OCI-LY7 (cell line): Measurements from ENCODE around the gene SP7. TPM values are rescaled to one million over a fixed set of nuclear protein-coding genes. Genes with fewer than 3 reads are reported as not detected.

Experiments used
- BruUV-seq: library from RNA; stranded (reverse); fragments of 400-500 nt; replicated peaks from 2 replicates; lab custom pipeline; 2021; lab: Mats Ljungman, UMichigan
- CTCF ChIA-PET: fragments of 300-600 bp; sonication (Branson Sonifier 250); formaldehyde crosslinking; loops from one replicate; lab custom pipeline; 2022; ENCODE audit warnings: antibody characterized with exemption; ENCODE audit not compliant: unreplicated experiment; lab: Charles Lee
- POLR2A ChIA-PET: fragments of 300-600 bp; sonication (Branson Sonifier 250); formaldehyde crosslinking; loops from one replicate; lab custom pipeline; 2022; ENCODE audit warnings: antibody characterized with exemption; lab: Charles Lee
- DNase-seq: peaks from one replicate; pipeline ENCODE4 v3.0.0-alpha.2; 2015; ENCODE audit warnings: low spot score
- H2AFZ ChIP-seq: fragments of 200-600 bp; sonication (generic), shearing (Covaris generic); 2 replicates; pipeline ENCODE4 v1.6.1; 2014; ENCODE audit warnings: mild to moderate bottlenecking, antibody characterized with exemption, low read length, moderate library complexity
- H3K27ac ChIP-seq: fragments of 200-600 bp; sonication (generic); 2 replicates; pipeline ENCODE4 v1.5.1; 2014; ENCODE audit warnings: mixed run types, low read depth, mild to moderate bottlenecking, moderate library complexity, low read length, inconsistent platforms; ENCODE audit not compliant: poor library complexity, severe bottlenecking
- H3K36me3 ChIP-seq: fragments of 200-600 bp; sonication (generic); 2 replicates; pipeline ENCODE4 v1.6.1; 2014; ENCODE audit warnings: mild to moderate bottlenecking, antibody characterized with exemption, low read length, moderate library complexity, mixed read lengths; ENCODE audit not compliant: insufficient read depth
- H3K4me1 ChIP-seq: fragments of 200-600 bp; sonication (generic); 2 replicates; pipeline ENCODE4 v1.5.1; 2014; ENCODE audit warnings: mild to moderate bottlenecking, low read length; ENCODE audit not compliant: insufficient read depth, poor library complexity, severe bottlenecking
- H3K4me2 ChIP-seq: fragments of 200-600 bp; sonication (generic); 2 replicates; pipeline ENCODE4 v1.6.1; 2014; ENCODE audit warnings: mild to moderate bottlenecking, low read length
- H3K4me3 ChIP-seq: fragments of 200-600 bp; sonication (generic); 2 replicates; pipeline ENCODE4 v1.5.1; 2014; ENCODE audit warnings: mild to moderate bottlenecking, low read depth, low read length; ENCODE audit not compliant: poor library complexity, severe bottlenecking
- H3K79me2 ChIP-seq: fragments of 200-600 bp; sonication (generic); 2 replicates; pipeline ENCODE4 v1.6.1; 2016; ENCODE audit warnings: low read depth, mild to moderate bottlenecking, low read length, moderate library complexity, mixed read lengths; ENCODE audit not compliant: insufficient read depth
- H3K9me2 ChIP-seq: fragments of 200-600 bp; sonication (generic); 2 replicates; pipeline ENCODE4 v1.6.1; 2016; ENCODE audit warnings: mild to moderate bottlenecking, low read length, mixed read lengths; ENCODE audit not compliant: insufficient read depth
- H3K9me3 ChIP-seq: fragments of 200-600 bp; sonication (generic); 2 replicates; pipeline ENCODE4 v1.6.1; 2014; ENCODE audit warnings: mild to moderate bottlenecking, mixed run types, low read length, mixed read lengths
- H4K20me1 ChIP-seq: fragments of 200-600 bp; sonication (generic); 2 replicates; pipeline ENCODE4 v1.6.1; 2014; ENCODE audit warnings: mild to moderate bottlenecking, antibody characterized with exemption, low read length, moderate library complexity, mixed read lengths; ENCODE audit not compliant: insufficient read depth
- CTCF ChIP-seq: fragments of 200-600 bp; sonication (generic); conservative IDR thresholded peaks from 2 replicates; pipeline ENCODE4 v1.5.1; 2014; ENCODE audit warnings: mild to moderate bottlenecking, antibody characterized with exemption, low read length, moderate library complexity, mixed read lengths
- EZH2phosphoT487 ChIP-seq: fragments of 200-600 bp; sonication (generic); IDR thresholded peaks from 2 replicates; pipeline ENCODE4 v1.6.1; 2018; ENCODE audit warnings: low read depth, borderline replicate concordance, mild to moderate bottlenecking, mixed run types, antibody characterized with exemption, low read length, moderate library complexity, mixed read lengths
- intact Hi-C: fragments of 100-400 bp; cut with micrococcal nuclease; formaldehyde crosslinking; loops from one replicate; pipeline ENCODE4 v1.10.0; 2022; ENCODE audit not compliant: unreplicated experiment
- total RNA-seq, 2 experiments: library from RNA; depleted of rRNA in 1 of 2; stranded (reverse); fragments of >200 nt in 1 of 2; shearing (Covaris generic) in 1 of 2; gene quantifications; 2 replicates each; pipeline ENCODE4 v1.2.3, GENCODE V29; 2014 to 2022

Gene SP7
- total RNA-seq, 2 experiments from 2014 or later, result 0.16 to 0.27 TPM

- Histone ChIP-seq H2AFZ (peak within 1 kb of the TSS; percentile 85), H4K20me1 (peaks cover 16% of the 10 kb centered on the region; the same call in 1 of the 2 replicates), H3K4me3 (peak within 1 kb of the TSS; percentile 86), H3K36me3 (peaks cover 38% of the 10 kb centered on the region), H3K27ac (peak within 1 kb of the TSS; percentile 77), H3K9me2 (no peaks in the 10 kb centered on the region), H3K4me2 (peak within 1 kb of the TSS; percentile 81), H3K9me3 (no peaks in the 10 kb centered on the region), H3K4me1 (peaks cover 45% of the 10 kb centered on the region), H3K79me2 (peaks cover 44% of the 10 kb centered on the region)
- BruUV-seq, result no TSS peak
- ChIA-PET POLR2A (interaction anchor here (0.7 to 2.1 kb wide), 15 partner anchors 8 to 172 kb away, joined by 3 to 9 read pairs (median 5); partner anchors contain the start of genes AAAS and TARBP2), CTCF (interaction anchor here (0.6 to 2.7 kb wide), 4 partner anchors 28 to 84 kb away, joined by 3 to 7 read pairs (median 4); no protein-coding TSS in a partner anchor)
- intact Hi-C loops, result loop anchor here (5.0 kb wide), 1 partner anchor 247 kb away; the partner anchor contains the start of gene ATF7
- TF ChIP-seq CTCF, result no peak
- no peak for TF ChIP-seq EZH2phosphoT487
- DNase-seq, result peak; percentile 90
These were observed 44.1 kb upstream of the SP7 start, which contains the start of gene SP1 for GRCh38 chr12:53380104-53380793. SP1 (plus strand) TSS chr12:53380176; CDS start chr12:53380292, 116 bp downstream.

GRCh38 chr12:53379389-53380103 lies 43.4 kb upstream of the SP7 start:
- peaks cover 16% of the 10 kb centered on the region; the same call in 1 of the 2 replicates for H4K20me1 ChIP-seq
- peak; percentile 100 for DNase-seq
- H2AFZ ChIP-seq, result peak overlapping the region; percentile 85
- peaks cover 38% of the 10 kb centered on the region for H3K79me2 ChIP-seq
- intact Hi-C loops, result loop anchor here (1.0 to 5.0 kb wide), 4 partner anchors 27 to 248 kb away; partner anchors contain the start of genes ATF7 and TARBP2
- peak overlapping the region; percentile 77 for H3K27ac ChIP-seq
- ChIA-PET CTCF (interaction anchor here (0.8 to 2.7 kb wide), 4 partner anchors 27 to 122 kb away, joined by 3 to 7 read pairs (median 4); partner anchors contain the start of gene TARBP2), POLR2A (interaction anchor here (0.6 to 2.1 kb wide), 23 partner anchors 8 to 901 kb away, joined by 3 to 9 read pairs (median 4); partner anchors contain the start of genes AAAS, CBX5 and HNRNPA1)
- peaks cover 36% of the 10 kb centered on the region for H3K36me3 ChIP-seq
- no TSS peak for BruUV-seq
- H3K4me1 ChIP-seq, result peaks cover 45% of the 10 kb centered on the region
- no peaks in the 10 kb centered on the region for H3K9me2 ChIP-seq
- H3K9me3 ChIP-seq, result no peaks in the 10 kb centered on the region
- peak overlapping the region; percentile 86 for H3K4me3 ChIP-seq
- peak overlapping the region; percentile 73 for H3K4me2 ChIP-seq
- TF ChIP-seq CTCF, result no peak
- TF ChIP-seq EZH2phosphoT487, result no peak
